Suppressor macrophage (primary cell): ENCODE data around the gene SYVN1.
"Not testable (repeated sequence)": the region's sequence is repeated elsewhere in the genome, so short reads cannot be mapped to it uniquely, and the experiment has no call there.

Source experiments
- DNase-seq, 4 experiments: peaks; one replicate each; pipeline ENCODE4 v3.0.0-alpha.2; 2020 to 2022
- total RNA-seq, 17 experiments: gene quantifications; one replicate each; lab custom pipeline; 2026; ENCODE audit warnings: mixed read lengths in 6 of 17, inconsistent platforms in 3 of 17; lab: John Stamatoyannopoulos, UW

SYVN1 gene
- 9.0 to 56.2 (median 20.9) reads per million in 17 experiments for total RNA-seq

DNA sequence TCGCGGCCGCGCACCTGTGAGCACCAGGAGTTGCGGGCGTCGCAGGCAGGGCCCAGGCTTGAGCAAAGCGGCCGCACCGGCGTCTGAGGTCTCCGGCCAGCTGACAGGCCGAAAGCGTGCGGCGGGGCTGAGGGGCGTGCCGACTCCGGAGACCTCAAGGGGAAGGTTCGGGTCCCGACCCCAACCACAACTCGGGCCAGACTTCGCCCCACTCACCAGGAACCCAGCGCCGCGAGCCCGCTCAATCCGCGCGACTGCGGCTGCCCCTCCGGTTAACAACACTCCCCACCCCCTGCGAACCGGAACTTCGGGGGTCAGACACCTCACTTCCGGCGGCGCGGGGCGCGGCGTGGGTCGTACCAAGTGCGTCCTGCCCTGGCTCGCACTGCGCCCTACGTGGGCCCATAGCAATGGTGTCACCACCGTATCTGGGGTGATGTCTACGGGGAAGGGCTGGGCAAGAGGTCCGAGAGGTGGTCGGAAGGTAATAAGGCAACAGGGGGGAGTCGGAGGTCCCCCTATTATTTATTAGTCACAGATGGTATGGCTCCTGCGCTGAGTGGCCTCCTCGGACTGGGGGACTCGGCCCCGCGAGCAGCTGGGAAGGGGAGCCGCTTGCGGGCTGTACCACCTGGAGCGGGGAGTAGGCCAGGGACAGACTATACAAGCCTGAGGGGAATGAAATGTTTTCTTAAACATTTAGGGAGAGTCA lies at the start of gene SYVN1:
Gene SYVN1 (minus strand): TSS at position 280 of the 712 bp plus-strand sequence. CDS start 918 bp downstream, outside the sequence.
- peak; percentile 93 to 97 (median 96) for DNase-seq

DNA sequence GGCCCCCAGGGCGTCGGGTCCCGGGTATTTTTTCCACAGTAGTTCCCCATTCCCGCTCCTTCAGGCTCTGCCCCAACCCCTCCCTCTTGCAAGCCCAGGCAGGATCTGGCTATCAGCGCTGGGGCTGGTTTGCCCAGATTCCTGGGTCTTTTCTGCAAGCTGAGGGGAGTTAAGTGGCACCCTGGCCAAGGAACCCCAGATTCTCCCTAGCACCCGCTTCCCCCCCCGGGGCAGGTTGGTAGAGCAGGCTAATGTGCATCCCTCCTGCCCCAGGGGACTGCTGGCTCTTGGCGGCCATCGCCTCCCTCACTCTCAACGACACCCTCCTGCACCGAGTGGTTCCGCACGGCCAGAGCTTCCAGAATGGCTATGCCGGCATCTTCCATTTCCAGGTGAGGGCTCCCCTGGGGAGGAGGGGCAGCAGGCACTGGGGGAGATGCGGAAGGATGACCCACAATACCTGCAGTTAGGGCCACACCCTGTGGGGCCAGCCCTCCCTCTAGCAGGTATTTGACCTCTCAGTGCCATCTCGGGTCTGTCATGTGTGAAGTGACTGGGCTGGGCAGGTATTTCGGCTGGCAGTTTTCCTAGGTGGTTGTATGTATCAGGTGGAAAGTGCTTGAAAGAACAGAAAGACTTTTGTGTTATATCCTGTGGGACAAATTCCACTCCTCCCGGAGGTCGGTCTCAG lies 49.0 kb upstream of the SYVN1 start:
- DNase-seq, result no peak

DNA sequence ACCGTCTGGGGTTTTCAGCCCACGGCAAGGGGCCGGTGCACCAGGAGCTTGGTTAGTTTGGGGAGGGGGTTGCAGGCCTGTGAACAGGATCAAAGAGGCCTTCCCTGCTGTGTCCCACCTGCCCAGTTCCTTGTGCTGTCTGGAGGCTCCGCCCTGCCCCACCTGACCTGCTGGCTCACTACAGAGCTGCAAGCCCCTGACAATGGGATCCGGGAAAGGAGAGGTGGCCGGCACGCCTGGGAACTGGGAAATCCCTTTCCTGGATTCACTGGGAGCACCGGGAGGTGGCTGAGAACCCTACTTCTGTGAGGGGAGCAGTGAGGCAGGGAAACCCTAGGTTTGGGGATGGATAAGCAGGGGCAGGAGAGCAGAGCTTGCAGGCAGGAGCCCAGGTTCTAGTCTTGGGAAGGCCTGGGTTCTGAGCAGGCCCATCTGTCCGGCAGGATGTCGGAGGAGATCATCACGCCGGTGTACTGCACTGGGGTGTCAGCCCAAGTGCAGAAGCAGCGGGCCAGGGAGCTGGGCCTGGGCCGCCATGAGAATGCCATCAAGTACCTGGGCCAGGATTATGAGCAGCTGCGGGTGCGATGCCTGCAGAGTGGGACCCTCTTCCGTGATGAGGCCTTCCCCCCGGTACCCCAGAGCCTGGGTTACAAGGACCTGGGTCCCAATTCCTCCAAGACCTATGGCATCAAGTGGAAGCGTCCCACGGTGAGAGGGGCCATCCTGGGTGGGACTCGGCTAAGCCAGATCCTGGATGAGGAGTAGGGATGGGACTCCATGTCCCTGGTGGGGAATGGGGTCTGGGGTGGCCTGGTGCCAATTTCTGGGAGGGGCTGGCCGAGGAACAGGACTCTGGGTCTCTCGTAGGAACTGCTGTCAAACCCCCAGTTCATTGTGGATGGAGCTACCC lies 48.2 kb upstream of the SYVN1 start:
- peak in 3 of 4 experiments; percentile 14 to 53 (median 27) for DNase-seq

DNA sequence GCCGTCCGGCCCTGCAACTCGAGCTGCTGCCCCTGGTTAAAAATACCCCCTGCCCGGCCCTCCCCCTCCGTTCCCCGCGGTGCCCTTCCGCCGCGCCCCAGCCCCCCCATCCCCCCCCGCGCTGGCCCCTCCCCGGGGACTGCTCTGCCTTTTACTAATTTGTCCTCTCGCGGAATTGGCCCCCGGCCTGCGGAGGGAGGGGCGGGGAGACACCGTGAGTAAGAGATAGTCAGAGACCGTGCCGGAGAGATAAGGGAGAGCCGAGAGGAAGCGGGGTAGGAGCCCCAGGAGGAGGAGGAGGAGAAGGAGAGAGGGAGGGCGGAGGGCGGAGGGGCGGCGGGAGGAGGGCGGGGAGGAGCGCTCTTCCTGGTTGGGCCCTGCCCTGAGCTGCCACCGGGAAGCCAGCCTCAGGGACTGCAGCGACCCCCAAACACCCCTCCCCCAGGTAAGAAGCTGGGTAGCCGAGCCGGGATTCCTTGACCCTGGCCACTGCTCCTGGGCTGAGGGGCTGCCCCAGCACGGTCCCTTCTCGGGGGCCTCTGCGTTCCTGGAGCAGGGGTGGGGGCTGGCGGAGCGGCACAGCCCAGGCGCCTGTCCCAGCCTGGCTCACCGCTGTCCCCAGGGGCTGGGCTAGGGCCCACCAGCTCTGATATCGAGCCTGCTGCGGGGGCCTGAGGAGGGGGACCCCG lies 47.4 kb upstream of the SYVN1 start, which contains the start of gene CAPN1:
Gene CAPN1 (plus strand): TSS at position 360 of the 689 bp plus-strand sequence. CDS start 774 bp downstream, outside the sequence.
- DNase-seq, result peak; percentile 48 to 79 (median 68)

DNA sequence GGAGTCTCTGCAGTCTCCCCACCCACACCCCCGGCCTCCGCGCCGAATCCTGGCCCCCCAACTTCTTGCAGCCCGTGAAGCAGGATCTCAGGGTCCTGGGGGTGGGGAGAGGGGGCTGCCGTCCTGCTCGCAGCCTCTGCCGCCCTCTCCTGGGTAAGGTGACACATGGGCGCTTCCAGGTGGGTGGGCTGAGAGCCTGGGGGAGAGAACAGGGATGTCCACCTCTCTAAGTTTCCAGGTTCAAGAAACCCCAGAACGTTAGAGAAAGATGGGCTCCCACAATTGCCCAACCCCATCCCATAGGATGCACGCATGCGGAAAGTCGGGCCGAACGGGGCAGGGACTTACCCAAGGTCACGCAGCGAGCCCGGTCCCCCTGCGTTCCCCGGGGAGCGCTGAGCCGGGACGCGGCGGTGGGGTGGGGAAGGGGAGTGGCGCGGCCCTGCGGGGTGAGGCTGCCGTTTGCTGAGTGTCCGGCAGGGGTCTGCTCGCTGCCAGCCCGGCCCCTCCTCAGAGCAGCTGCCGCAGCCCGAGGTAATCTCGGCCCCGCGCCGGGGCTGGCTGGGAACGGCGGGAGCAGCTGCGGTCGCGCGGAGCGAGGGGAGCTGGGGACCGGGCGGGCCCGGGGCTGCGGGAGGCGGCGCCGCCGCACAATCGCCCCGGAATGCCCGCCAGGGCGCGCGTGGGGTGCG lies 46.7 kb upstream of the SYVN1 start:
- peak; percentile 72 to 89 (median 76) for DNase-seq

DNA sequence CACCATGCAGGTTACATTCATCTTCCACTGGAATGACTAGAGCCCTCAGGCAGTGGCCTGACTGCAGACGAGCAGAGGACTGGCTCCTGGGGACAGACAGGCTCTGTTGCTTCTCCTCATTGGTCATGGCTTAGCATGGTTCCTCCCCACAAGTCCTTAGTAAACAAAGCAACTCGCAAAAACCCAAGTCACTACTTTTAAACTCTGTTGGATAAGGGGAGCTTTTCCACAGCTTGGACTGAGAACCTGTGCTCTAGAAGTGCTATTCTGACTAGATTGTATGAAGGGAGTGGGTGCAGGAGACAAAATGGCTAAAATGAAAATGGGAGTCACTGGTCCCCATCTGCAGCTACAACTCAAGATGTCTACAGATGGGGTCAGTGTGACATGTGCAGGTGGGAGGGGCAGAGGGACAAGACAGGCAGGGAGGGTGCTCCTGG lies 40.3 kb upstream of the SYVN1 start:
- DNase-seq, result not testable (repeated sequence)

DNA sequence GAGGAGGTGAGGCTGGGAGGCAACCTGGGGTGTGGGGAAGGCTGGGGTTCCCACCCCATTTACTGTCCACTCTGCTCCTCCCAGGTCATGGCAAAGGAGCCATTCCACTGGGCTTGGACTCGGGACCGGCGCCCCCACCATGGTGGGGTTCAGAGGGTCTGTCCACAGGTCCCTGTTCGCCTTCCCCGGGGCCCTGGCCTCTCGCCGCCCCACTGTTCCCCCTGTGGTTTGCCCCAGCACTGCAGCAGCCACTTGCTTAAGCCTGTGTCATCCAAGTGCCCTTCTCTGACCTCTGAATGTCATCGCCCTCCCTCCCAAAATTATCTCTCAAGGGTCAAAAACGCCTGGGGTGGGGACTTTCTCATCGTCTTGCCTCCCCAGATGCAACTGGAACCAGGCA lies 38.3 kb upstream of the SYVN1 start:
- DNase-seq, result no peak

DNA sequence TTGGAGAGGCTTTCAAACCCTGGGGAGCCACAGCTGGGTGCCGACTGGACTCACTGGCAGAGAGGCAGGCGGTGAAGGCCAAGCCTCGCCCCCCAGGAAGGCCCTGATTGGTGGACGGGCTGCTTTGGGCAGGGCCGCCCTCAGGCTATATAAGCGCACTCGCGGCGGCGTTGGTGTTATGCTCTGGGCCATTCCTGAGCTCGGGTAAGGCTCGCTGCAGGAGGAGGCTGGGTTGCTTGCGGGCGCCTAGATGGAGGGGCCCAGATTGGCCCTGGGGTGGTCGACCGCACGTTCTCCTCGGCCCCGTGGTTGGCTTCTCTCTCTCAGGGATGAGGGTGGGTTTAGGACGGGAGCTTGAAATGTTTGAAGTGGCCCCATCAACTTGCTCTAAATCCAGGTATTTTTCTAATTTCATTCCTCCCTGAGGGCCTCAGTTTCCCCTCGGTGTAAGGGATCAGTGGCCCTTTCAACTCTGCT lies 35.8 kb upstream of the SYVN1 start, which contains the start of gene SPDYC:
Gene SPDYC (plus strand): TSS at position 176 of the 477 bp plus-strand sequence. CDS start 1,125 bp downstream, outside the sequence.
- DNase-seq, result no peak

DNA sequence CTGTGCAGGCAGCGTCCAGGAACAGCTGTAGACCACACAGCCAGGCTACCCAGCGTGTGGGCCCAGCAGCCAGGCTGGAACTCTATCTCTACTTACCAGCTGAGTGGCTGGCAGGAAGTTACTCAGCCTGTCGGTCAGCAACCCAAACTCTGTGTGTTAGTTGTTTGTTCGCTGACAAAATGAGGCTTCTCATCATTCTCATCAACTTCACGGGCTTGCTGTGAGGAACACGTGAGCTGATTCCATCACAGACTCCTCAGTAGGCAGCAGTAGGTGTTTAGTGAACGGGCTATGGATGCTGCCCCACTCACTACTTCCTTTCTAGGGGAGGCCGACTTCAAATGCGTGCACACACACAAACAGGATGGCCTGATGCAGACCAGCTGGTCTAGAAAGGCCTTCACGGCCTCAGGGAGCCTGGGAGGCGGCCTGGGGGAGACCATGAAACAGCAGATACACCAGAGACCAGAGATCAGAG lies 34.9 kb upstream of the SYVN1 start:
- peak in 3 of 4 experiments; percentile 17 to 40 (median 38) for DNase-seq

DNA sequence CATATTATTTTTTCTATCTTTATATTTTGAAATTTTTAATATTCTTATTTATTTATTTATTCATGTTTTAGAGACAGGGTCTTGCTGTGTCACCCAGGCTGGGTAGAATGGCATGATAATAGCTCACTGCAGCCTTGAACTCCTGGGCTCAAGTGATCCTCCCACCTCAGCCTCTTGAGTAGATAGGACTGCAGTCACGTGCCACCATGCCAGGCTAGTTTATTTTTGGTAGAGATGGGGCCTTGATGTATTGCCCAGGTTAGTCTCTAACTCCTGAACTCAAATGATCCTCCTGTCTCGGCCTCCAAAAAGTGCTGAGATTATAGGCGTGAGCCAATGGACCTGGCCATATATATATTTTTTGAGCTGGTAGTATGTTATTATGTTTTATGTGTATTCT lies 33.3 kb upstream of the SYVN1 start:
- no peak for DNase-seq

DNA sequence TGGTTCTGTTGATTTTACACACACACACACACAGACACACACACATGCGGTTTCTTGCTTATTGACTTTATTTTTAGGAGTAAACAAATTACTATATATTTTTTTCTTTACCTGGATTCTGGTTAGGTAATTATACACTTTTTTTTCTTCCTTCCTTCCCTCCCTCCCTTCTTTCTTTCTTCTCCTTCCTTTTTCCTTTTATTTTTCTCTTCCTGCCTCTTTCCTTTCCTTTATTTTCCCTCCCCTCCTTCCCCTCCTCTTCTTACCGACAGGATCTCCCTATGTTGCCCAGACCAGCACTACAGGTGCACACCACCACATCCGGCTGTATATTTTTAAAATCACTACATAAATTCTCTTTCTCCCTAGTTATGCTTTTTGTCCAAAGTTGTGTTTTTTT lies 32.6 kb upstream of the SYVN1 start:
- DNase-seq, result no peak

DNA sequence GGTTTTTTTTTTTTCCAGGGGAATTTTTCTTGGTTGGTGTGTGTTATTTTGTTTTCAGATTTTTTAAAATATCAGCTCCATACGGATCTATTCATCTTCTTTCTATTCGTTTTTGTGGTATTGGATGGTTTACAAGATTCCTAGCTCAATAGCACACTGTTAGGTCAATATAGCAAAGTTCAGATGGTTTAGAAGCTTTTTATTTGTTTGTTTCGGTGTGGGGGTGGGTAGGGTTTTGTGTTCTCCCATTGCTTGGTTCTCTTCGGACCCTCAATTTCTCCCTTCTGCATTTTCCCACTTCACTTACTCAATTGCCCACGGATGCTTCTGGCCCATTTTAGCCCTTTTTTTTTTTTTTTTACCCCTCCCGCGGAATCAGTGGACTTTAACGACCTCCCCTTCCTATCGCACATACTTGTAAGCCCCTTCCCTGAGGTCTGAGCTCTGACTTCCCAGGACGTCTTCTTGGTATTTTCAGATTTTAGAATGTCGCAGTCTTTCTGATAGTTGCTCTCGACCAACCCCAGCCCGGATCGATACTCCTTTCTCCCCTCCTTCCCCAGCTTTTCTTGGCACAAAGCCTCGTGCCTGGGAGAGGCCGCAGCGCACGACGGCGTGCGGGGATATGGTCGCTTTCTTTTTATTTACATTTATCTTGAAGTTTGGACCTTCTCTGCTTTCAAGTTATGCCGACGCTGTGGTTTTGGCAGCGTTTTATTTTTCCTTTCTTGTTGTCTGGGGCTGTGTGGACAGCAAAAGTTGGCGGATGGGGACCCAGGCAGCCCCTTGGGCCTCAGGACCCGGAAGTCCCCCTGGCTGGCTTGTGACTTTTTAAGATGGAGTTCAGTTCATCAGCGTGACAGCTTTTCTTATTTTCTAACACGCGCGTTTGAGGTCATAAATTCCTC lies 31.3 kb upstream of the SYVN1 start:
- DNase-seq, result no peak

DNA sequence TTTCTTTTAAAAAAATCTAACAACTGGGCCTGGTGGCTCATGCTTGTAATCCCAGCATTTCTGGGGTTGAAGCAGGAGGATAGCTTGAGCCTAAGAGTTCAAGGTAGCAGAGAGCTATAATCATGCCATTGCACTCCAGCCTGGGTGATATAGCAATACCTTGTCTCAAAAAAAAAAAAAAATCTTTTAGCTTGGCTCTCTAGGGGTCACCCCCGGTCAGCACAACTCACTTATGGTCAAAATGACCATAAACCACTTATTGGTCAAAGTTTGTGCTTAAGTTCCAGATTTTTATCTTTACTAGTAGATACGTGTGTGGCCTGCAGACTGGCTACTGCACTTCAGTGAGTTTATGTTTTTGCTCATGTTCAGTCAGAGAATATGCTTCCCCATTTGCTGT lies 29.4 kb upstream of the SYVN1 start:
- DNase-seq, result no peak

DNA sequence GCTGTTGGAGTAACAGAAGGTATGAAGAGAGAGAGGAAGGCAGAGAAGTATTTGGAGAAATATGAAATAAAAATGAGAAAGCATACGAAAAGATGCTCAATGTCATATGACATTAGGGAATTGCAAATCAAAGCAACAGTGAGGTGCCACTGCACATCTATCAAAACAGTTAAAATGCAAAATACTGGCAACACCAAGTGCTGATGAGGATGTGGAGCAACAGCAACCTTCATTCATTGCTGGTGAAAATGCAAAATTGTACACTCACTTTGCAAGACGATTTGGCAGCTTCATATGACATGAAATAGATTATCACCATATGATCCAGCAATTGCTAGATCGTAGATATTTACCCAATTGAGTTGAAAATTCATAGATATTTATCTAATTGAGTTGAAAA lies 26.3 kb upstream of the SYVN1 start:
- DNase-seq, result no peak

DNA sequence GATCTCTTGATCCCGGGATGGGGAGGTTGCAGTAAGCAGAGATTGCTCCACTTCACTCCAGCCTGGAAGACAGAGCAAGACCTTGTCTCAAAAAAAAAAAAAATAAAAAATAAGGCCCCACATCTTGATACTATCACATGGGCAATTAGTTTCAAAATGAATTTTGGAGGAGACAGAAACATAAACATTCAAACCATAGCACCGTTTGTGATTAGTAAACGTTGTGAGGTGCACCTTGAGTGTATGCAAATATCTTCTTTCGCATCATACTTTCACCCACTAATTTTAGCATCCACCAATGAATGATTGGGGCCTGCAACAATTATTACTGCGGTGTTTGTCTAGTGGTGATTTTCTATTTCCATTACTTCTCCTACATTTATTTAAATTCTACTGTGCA lies 24.7 kb upstream of the SYVN1 start:
- DNase-seq, result no peak

DNA sequence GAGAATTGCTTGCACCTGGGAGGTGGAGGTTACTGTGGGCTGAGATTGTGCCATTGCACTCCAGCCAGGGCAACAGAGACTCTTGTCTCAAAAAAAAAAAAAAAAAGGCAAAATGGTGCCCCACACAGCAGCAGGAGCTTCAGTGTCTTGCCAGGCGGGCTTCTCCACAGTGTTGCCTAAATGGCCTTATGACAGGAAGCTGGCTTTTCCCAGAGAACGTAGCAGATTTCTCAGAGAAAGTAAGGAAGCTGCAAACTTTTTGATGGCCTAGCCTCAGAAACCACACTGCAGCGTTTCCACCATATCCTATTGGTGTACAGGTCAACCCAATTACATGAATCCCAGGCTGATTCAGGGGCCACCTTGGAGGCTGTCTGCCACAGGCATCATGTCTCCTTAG lies 23.0 kb upstream of the SYVN1 start:
- peak in 3 of 4 experiments; percentile 26 to 40 (median 31) for DNase-seq

DNA sequence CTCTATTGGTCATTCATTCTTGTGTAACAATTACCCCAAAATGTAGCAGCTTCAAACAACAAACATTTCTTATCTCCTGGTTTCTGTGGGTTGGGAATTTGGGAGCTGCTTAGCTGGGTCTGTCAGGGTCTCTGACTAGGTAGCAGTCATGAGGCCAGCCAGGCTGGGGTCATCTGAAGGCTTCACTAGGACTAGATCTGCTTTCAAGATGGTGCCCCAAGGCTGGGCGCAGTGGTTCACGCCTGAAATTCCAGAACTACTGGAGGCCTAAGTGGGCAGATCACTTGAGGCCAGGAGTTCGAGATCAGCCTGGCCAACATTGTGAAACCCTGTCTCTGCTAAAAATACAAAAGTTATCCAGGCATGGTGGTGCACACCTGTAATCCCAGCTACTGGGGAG lies 22.6 kb upstream of the SYVN1 start:
- DNase-seq, result no peak

DNA sequence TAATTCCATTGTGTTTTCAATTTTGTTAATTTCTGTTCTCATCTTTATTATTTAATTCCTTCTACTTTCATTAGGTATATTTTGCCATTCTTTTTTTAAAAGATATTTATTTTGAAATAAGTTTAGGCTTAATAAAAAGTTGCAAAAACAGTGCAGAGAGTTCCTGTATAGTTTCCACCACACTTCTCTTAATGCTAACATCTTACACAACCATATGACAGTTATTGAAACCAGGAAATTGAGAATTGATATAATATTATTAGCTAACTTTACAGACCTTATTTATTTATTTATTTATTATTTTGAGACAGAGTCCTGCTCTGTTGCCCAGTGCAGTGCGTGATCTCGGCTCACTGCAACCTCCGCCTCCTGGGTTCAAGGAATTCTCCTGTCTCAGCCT lies 21.9 kb upstream of the SYVN1 start:
- peak in 1 of 4 experiments; percentile 28 for DNase-seq

DNA sequence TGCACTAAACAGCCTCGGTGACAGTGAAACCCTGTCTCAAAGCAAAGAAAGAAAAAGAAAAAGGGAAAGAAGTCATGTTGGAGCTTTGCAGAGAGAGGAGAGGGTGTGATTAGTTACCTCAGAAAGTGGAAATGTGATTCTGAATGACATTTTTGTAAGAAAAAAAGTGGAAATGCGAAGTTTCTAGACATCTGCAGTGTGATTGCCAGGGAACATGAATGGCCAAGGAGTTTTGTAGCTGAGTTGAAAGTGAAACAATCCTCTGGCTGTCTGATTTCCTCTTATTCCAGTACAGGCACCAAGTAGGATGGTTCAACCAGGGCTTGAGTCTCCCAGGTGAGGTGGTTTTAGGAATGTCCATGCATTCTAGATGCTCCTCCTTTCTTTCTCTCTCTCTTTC lies 17.8 kb upstream of the SYVN1 start:
- DNase-seq, result peak; percentile 27 to 58 (median 41)
